HG03558 (cell line): ENCODE measurements around the gene SPTBN5.
"Not testable (repeated sequence)": the region's sequence is repeated elsewhere in the genome, so short reads cannot be mapped to it uniquely, and the experiment has no call there.

ENCODE experiments used
- ATAC-seq: cut with Tn5 transposase; IDR thresholded peaks from one replicate; pipeline ENCODE4 v1.9.1; 2021; ENCODE audit warnings: moderate number of reproducible peaks; ENCODE audit not compliant: unreplicated experiment; ENCODE audit errors: extremely low read depth

Gene SPTBN5

DNA sequence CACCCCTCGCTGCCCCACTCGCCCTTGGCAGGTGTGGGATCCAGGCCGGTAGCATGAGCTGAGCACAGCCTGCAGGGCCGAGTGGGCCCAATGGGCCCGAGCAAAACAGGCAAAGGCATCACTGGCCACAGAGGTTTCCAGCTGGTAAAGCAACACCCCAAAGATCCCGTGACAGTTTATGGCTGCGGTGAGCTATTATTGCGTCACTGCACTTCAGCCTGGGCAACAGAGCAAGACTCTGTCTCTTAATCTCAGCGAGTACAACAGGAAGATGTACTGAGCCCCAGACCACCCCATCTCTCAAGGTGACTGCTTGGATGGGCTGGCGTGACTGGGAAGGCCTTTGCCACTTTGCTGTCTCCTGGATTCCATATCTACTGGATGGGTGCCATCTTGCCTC lies 61.6 kb downstream of the SPTBN5 start:
- ATAC-seq: no peak

DNA sequence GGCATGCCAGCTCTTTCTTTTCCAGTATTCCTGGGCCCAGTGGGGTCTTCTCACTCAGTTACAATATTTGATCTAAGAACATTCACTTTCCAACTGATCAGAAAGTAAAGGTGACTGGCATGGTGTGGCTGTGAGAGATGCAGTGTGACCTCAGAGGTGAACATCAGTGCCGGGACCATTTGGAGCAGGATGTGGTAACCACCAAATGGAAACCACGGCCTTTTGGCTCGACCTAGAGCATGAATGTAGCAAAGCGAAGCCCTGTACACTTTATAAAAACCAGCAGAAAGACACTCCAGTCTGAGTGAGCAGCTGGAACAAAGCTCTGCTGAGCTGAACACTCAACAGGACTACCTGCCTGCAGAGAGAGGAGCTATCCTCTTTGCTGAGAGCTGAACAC lies 62.6 kb downstream of the SPTBN5 start:
- not testable (repeated sequence) for ATAC-seq

DNA sequence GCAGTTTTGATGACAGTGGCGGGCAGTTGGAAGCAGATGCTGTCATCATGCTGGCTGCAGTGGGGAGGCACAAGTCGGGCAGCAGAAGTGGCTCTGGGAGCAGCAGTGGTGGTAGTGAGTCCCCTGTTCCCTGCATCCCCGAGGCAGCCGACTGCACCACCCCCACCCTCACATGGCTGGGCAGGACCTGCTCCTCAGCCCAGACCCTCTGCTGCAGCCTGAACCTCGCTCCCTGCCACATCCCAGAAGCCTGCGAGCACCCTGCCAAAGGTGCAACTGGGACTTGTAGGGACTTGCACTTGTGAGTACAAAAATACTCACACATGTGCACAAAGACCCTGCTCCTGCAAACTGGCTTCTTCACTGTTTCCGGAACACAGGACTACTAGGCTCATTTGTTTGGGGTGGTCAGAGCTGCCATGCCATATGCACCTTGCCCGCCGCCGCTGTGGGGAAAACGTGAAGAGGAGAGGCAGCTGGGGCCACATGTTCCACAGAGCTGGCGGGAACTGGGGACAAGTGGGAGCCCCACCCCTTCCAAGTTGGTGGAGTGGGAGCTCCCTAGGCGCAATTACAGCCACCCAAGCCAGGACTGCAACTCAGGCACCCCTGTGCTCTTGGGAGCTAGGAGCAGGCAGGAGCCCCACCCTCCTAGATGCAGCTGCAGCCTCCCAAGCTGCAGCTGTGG lies 63.8 kb downstream of the SPTBN5 start:
- no peak for ATAC-seq

DNA sequence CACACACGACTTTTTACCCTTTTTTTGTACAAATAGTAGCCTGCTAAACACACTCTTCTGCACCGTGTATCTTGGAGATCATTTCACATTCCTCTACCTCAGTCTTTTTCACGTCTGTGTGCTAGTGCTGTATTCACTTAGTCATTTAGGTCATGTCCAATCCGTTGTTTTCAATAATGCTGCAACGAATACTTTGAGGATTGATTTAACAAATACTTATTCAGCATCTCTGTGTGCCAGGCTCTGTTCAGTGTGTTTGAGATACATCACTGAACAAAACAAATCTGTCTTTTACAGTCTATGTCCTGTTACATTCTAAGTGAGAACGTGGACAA lies 65.1 kb downstream of the SPTBN5 start:
- ATAC-seq: no peak

DNA sequence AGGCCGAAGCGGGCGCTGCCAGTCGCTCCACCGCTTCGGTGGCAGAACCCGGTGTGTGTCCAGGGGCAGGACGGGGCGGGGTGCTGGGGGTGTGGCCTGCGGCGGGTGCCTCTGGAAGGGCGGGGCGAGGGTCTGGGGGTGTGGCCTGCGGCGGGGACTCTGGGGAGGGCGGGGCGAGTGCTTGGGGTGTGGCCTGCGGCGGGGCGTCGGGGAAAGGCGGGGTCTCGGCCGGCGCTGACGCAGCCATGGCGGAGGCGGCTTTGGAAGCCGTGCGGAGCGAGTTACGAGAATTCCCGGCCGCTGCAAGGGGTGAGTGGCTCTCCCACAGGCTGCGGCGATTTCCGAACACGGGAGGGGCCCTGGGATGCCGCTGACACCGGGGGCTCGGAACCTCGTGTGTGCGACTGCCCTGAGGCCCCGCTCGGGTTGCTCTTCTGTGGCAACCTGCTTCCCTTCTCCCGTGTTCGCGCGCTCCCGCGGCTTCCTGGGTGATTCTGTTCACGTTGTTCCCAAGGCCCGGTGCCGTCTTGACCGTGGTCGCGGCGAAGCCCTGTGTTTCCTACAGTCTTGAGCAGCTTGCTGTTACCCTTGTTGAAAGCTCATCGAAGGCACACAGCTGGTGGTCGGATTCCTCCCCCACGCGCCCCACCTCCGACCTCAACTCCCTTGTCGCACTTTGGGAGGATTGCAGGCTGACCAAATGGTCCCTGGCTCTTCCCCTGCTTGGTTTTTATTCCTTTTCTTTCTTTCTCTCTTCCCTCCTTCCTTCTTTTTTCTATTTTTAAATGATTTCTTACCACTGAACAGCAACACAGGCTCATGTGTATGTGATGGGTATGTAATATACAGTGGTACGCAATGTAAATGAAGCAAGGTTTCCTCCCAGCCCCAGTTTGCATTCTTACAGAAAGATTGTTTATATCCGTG lies 65.7 kb downstream of the SPTBN5 start, which contains the start of gene JMJD7:
TSS of gene JMJD7 (plus strand) at position 213 of the 927 bp plus-strand sequence. CDS start at position 246, 33 bp downstream.
- no peak for ATAC-seq

DNA sequence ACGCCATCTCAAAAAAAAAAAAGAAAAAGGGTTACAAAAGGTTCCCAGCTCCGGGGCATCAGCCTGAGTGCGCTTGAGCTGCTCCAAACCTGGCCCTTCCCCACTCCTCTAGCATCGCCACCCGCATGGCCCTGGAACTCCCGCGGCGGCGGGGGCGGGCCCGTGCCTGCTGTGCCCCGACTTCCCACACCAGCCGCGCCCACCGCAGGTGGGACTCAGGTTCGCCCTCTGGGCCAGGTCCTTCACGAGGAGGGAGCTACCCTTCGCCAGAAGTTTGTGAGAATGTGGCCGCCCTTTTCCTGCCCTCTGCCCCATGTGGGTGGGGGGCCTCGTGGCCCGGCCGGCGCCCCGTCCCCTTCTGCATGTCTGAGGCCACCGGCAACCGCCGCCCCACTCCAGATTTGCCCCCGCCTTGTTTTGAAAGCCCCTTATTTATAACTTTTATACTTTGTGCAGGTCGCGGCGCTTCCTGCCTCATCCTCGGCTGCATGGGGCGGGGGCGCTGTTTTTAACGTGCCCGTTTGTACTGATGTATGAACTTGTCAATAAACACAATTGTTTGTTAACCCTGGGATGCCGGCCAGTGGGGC lies 66.5 kb downstream of the SPTBN5 start:
- no peak for ATAC-seq

DNA sequence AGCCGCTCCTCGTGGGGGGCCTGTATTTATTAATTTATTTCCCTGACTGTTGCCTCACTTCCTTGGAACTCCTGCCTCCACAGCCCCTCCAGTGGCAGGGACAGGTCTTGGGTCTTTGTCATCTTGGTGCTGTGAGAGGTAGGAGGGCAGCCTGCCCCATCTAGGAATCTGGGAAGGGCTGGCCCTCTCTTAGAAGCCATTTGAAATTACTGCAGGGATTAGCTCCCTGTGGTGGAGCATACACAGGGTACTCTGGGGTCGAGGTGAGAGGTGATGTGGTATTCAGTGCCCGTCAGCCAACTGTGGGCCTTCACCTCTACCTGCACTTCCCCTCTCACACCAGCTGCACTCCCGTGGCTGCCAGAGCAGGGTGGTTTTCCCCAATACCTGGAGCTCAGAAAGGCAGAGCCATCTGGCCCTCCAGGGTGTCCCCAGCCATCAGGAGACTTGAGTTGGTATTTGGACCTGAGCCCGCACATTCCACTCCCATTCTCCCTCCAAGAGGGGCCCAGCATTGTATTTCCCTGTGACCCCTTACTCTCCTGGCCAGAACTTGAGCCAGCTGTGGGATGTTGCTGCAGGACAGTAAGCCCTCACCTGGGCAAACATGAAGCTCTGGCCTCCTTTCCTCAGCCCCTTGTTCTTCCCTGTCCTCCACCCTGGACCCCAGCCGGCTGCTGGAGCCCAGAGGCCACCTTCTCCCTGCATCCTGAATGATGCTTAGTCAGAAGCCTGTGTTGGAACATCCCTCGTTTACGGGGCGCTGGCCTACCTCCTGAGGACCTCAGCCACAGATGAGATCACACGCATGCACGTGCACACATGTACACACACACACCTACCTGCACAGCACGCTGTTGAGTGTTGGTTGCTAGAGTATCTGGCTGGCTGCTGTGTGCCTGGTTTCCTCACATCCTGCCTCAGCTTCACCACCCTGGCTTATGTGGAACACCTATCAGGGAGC lies 68.0 kb downstream of the SPTBN5 start:
- ATAC-seq: no peak

DNA sequence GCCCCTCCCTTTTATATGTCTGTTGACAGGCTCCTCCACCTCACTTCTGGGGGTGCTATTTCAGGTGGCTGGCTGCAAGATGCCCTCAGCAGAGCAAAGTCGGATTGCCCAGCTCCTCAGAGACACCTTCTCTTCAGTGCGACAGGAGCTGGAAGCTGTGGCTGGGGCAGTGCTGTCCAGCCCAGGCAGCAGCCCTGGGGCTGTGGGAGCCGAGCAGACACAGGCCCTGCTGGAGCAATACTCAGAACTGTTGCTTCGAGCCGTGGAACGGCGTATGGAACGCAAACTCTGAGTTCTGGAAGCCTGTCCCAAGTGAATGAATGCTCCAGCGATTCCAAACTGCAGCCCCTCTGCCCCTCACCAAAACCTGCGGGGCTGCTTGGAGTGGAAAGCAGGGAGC lies 68.7 kb downstream of the SPTBN5 start:
- no peak for ATAC-seq

DNA sequence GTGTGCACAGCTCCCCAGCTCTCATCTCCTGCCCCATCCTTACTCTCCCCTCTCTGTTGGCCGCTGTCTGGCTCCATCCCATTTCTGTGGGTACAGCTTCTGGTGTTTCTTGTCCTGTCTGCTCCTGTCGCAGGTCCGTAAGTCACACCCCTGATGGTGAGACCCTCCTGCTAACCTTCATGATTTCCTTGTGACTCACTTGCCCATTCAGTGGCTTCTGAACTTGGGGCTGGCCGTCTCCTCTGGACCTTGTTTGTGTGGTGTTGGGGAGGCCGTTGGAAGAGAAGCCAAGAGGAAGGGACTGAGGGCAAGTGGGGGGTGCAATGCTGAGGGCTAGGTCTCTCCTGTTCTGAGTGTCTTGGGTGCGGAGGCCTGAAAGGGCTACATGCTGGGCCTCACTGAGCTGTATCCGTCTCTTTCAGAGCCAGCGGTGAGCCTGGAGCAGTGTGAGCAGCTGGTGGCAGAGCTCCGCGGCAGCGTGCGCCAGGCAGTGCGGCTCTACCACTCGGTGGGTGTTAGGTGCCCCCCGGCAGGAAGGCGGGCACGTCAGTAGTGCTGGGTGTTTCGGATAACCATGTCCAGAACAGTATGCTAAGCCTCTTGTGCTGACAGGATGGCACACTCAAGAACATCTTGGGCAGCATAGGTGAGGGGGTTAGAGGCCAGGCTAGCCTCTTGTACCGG lies 69.6 kb downstream of the SPTBN5 start:
- ATAC-seq: no peak

DNA sequence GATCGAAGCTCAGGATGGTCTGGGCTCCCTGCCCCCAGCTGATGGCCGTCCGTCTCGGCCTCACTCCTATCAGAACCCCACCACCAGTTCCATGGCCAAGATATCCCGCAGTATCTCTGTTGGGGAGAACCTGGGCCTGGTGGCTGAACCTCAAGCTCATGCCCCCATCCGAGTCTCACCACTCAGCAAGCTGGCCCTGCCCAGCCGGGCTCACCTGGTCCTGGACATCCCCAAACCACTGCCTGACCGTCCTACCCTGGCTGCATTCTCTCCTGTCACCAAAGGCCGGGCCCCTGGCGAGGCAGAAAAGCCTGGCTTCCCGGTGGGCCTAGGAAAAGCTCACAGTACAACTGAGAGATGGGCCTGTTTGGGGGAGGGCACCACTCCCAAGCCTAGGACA lies 70.4 kb downstream of the SPTBN5 start:
- ATAC-seq: no peak

DNA sequence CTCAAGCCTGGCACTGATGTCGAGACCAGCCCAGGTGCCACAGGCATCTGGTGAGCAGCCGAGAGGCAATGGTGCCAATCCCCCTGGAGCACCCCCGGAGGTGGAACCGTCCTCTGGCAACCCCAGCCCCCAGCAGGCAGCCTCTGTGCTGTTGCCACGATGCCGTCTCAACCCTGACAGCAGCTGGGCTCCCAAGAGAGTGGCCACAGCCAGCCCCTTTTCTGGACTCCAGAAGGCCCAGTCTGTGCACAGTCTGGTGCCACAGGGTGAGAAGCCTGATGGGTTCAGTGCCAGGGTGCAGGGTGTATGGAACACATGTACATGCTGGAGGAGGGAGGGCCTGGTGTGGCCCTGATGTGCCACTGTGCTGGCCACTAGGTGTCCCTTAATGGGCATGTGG lies 70.9 kb downstream of the SPTBN5 start:
- ATAC-seq: no peak

DNA sequence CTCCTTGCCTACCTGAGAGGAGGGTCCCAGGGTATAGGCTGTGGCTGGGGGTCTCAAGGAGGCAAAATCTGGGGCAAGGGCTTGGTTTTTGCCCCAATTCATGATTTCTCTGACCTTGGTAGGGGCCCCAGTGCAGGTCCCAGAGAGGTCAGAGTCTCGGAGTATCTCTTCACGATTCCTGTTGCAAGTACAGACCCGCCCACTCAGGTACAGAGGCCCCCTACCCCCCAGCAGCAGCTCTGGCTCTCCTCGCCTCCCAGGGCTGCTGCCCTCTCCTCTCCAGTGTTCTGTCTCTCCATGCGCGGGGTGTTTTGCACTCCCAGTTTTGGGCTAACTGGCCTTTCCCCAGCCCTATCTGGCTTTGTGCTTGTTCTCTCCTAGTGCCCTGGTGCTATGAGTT lies 71.4 kb downstream of the SPTBN5 start:
- ATAC-seq: no peak

DNA sequence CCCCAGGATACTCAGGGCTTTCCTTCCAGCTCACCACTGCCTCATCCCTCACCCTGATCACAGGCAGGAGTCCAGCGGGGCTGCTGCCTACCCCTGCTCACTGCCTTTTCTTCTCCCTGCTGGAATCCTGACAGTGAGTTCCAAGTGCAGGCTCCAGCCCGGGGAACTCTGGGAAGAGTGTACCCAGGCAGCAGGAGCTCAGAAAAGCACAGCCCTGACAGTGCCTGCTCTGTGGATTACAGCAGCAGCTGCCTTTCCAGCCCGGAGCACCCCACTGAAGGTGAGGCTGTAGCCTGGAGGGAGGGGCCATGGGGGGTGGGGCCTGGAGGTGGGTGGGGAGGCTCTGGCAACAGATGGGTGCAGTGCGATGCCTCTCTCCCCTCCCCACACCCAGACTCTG lies 72.0 kb downstream of the SPTBN5 start:
- no peak for ATAC-seq

DNA sequence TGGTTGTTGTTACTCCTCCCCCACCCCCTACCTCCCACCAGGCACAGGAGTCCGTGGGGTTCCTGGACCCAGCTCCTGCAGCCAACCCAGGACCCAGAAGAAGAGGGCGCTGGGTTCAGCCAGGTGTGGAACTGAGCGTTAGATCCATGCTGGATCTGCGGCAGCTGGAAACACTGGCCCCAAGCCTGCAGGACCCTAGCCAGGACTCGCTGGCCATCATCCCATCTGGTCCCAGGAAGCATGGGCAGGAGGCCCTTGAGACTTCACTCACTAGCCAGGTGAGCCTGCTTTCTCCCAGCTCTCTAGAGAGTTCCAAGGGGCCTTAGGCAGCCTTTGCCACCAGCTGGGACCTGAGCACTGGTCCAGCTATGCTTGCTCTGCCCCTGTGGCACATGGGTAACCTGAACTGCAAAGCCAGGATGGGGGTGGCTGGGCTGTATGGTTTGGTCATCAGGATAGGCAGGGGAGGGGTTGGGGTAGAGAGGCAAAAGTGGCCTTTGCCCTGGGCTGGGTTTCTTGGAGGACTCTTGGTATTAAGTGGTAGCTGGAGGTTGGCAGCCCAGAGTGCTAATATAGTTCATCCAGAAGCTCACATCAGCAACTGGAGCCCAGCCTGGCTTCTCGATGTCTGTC lies 72.9 kb downstream of the SPTBN5 start:
- ATAC-seq: no peak

DNA sequence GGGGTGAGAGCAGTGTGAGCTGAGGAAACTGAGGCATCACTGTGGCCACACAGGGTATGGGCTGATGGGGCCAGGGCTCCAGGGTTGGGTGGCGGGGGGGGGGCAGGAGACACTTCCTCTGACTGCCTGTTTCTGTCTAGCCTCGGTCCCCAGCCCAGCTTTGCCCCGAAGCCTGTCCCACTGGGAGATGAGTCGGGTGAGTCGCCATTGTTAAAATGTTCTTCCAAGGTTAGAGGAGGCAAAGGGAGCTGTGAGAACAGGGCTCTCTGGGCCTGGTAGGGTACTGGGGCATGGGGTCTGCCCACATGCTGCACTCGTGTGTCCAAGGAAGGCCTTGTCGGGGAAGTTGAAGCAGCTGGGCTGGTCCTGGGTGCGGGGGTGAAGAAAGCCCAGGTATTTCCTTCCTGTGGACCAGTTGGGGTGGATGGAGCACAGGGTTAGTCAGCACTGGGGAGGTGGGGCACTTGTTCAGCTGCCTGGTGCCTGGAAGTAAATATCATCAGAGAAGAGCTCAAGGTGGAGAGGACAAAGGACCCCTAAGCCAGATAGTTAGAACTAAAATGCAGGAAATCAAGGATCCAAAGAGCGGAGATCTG lies 74.3 kb downstream of the SPTBN5 start:
- no peak for ATAC-seq

DNA sequence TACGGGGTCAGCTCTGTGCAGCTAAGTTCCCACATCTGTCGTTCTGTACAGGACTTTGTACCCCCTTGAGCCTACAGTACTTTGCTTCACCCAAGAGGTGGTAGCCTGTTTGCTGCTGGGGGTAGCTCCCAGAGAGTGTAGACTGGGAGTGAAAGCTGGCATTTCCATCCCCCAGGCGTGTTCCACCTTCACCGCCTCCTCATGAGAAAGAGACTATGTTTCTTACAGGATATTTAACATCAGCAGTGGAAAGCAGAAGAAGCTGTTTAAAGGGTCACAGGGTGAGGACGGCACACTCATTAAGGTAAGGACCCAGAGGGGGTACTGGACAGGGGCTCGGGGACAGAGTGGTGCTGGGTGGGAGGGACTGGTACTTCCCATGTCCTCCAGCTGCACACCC lies 76.1 kb downstream of the SPTBN5 start:
- no peak for ATAC-seq

DNA sequence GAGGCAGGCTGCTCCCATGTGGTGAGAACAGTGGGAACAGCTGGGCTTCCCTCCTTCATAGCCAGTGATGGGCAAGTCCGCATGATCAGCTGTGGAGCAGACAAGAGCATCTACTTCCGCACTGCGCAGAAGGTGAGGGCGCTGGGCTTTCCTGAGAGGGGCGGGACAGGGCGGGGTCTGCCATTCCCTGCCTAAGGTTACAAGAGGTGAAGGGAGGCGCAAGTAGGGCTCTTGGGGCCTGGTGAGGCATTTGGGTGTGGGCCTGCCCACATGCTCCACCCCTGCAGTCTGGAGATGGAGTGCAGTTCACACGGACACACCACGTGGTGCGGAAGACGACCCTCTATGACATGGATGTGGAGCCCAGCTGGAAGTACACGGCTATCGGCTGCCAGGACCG lies 76.5 kb downstream of the SPTBN5 start:
- ATAC-seq: no peak

DNA sequence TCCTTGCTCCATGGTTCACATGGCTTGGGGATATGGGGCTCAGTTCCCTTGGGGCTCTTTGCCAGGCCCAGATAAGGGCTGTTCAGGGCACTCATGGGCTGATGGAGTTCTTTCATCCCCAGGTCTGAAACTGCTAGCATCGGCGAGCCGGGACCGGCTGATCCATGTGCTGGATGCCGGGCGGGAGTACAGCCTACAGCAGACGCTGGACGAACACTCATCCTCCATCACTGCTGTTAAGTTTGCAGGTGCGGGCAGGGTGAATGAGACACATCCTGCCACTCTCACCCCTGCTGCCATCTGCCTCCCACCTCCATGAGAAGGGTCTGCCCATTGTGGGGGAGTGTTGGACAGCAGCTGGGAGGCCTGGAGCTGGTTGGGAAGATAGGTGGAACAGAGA lies 77.1 kb downstream of the SPTBN5 start:
- no peak for ATAC-seq

DNA sequence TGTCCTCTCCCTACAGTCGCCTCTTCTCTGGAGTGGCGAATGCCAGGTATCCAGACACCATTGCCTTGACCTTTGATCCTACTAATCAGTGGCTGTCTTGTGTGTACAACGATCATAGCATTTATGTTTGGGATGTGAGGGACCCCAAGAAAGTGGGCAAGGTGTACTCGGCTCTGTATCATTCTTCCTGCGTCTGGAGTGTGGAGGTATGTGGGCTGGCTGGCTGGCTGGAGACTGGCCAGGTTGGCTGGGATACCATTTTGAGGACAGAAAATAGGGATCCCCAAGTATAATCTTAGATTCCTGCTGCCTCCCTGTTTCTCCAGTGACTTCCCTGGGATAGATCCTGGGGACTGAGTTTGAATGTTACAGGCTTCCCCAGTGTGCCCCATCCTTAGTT lies 79.3 kb downstream of the SPTBN5 start:
- ATAC-seq: no peak
